Bone marrow (tissue), 2 donors: ENCODE data around the gene EEPD1.

ENCODE experiments used
- DNase-seq, 2 donors: peaks; one replicate each; lab custom pipeline; 2025; lab: John Stamatoyannopoulos, UW

Gene EEPD1

GRCh38 chr7:36299223-36299774, 146.2 kb downstream of the EEPD1 start:
- DNase-seq: no peak

GRCh38 chr7:36299823-36300341, 146.8 kb downstream of the EEPD1 start:
- no peak for DNase-seq

- DNase-seq: no peak
Measured at GRCh38 chr7:36300696-36301350, 147.8 kb downstream of the EEPD1 start.

- no peak for DNase-seq
Measured at GRCh38 chr7:36301914-36302771, 149.1 kb downstream of the EEPD1 start.

DNA sequence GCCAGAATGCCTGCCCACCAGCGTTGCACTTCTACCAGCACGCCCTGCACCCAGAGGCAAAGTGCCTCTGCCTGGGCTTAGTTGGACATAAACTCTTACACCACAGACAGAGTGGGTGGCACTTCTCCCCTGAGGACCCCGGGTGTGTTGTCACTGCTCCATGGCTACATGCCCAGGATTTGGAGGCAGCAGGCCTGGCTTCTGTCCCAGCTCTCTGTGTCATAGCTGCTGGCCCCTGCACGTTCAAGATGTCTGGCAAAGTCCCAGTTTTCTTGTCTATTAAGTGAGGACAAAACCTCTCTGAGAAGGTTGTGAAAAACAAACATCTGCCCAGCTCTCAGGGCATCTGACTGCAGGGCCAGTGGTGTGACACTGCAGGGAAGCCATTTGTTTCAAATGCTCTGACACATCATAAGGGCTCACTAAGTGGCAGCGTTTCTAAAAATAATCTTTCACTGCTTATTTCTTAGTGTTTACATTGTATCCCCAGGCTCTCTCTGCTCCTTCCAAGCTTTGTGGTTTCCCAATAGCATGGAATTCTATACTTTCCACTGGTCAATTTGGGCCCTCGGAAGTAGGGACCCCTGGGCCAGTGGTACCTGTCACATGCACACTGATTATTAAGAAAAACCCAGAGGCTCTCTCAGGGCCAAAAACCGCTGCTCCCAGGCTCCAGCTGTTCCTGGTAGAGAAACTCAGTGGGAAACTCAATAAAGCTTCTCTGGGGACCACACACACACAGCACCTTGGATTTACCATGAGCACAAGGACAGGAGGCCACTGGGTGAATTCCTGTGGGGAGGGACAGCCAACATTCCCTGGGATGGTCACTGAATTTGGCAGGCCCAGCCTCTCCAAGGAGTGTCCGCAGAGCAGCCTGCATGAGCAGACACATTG, 150.4 kb downstream of the EEPD1 start:
- peak; percentile 22 to 49 for DNase-seq

- no peak for DNase-seq
Measured at GRCh38 chr7:36304099-36304425, 151.0 kb downstream of the EEPD1 start.

DNA sequence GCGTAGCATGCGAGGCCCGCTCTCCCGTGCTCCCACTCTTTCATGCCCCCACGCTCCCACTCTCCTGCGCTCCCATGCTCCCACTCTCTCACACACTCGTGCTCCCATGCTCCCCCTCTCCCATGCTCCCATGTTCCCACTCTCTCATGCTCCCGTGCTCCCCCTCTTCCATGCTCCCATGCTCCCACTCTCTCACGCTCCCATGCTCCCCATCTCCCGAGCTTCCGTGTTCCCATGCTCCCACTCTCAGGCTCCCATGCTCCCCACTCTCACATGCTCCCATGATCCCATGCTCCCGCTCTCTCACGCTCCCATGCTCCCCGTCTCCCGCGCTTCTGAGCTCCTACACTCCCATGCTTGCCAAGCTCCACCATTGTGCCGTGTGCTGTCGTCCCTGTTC, 152.2 kb downstream of the EEPD1 start:
- DNase-seq: no peak

DNA sequence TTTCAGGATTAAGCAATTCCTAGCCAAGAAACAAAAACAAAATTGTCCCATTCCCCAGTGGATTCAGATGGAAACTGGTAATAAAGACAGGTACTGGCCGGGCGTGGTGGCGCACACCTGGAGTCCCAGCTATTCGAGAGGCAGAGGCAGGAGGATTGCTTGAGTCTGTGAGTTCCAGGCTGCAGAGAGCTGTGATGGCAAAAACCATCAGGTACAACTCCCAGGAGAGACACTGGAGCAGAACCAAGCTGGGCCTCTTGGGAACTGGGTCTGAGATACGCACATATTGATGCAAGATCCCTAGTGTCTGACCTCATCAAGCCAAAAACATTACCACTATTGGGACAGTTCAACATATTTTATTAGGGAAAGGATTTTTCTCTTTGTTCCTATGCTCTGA, 152.6 kb downstream of the EEPD1 start:
- DNase-seq: no peak

GRCh38 chr7:36306222-36306621, 153.2 kb downstream of the EEPD1 start:
- DNase-seq: no peak

- DNase-seq: no peak
Measured at GRCh38 chr7:36306722-36307121, 153.7 kb downstream of the EEPD1 start.

- DNase-seq: no peak
Measured at GRCh38 chr7:36308031-36308430, 155.0 kb downstream of the EEPD1 start.

GRCh38 chr7:36309301-36309700, 156.2 kb downstream of the EEPD1 start:
- no peak for DNase-seq

DNA sequence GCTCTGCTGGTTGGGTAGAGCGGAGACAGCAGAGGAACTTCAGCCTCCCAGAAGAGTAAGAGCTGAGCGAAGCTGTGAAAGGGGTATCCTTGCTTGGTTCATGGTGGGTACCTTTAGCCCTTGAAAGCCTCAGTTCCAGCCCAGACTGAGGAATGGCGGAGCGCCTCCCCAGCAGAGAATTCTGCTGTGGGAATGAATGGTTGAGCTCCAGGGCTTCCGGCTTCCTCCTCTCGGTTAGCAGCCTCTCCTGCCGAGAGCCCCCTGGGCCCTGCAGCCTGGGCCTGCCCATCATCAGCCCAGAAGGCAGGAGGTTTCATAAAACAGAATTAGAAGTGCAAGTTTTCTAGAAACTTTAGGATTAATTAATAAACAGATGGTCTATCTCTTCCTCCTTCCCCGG, 156.7 kb downstream of the EEPD1 start:
- no peak for DNase-seq

DNA sequence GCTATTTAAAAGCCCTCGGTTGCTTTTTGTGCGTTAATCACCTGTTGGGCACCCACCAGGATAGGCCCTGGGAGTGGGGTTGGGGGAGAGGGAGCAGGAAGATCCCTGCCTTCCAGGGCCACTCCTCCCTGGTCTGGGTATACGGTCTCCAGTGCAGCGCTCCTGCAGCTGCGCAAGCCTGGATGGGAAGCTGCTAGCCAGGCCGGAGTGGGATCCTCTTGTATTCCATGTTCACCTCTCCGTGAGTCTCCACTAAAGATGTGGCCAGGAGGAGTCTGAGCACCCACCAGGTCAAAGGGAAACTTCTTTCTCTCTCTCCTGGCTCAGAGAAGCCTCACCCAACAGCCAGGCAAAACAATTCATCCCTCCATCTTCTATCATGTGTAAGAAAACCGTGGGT, 157.8 kb downstream of the EEPD1 start:
- no peak for DNase-seq

DNA sequence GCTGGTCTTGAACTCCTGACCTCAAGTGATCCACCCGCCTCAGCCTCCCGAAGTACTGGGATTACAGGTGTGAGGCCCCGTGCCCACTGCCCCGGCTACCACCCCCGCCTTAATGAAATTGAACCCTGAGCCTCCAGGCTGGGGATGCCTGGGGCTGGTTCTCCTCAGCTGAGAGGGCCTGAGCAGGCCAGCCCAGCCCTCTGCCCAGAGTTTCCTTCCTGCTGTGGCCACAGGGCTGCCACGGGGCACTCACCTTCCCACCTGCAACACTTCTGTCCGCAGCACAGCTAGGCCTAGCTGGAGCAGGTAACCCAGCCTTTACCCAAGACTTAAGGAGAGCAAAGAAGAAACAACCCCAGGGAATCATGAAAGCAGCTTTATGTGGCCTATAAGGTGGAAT, 158.5 kb downstream of the EEPD1 start:
- no peak for DNase-seq

GRCh38 chr7:36312064-36312914, 159.2 kb downstream of the EEPD1 start:
- DNase-seq: no peak

DNA sequence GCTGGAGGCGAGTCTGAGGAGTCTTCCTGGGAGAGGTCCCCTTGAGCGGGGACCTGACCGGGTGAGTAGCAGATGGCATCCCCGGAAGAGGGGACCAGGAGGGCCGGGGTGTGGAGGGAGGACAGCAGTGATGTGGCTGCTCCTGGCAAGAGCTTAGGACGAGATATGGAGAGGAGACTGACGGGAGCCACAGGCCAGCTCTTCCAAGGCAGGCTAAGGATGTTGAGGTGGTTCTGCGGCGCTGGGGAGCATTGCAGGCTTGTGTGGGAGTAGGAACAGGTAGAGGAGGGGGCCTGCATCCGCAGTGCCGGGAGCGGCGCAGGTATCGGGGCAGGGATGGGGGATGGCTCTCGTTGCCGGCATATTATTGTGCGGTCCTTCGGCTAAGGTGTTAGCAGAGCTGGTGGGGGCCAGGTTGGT, 159.9 kb downstream of the EEPD1 start:
- DNase-seq: no peak

DNA sequence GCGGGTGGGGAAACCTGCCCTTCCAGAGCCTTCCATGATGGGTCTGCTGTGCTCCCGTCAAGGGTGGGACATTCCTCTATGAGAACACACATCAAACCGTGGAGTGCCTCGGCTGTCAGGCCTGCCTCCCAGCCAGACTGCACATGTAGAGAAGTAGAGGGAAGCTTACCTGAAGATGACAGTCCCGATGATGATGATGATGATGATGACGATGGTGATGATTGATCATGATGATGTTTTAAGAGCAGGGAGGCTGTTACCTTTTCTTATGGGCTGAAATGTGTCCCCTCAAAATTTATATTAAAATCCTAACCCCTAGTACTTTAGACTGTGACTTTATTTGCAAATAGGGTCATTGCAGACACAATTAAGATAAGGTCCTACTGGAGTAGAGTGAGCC, 160.6 kb downstream of the EEPD1 start:
- no peak for DNase-seq

DNA sequence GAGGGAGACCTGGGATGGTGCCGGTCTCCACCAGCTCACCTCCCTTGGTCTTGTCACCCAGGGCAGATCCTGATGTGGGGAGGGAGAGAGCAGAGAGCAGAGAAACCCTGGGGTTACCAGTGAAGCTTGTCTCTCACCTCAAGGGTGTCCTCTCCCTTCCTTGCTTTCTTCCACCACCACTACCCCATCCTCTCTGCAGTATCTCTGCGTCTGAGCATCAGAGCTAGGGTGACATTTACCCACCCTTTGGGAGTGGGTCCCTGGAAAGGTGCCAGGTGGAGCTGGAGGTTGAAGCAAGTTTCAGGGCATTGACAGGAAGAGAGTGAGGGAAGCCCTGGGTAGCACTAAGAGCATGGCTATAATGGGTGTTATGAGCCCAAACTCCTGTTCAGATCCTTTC, 161.4 kb downstream of the EEPD1 start:
- no peak for DNase-seq

GRCh38 chr7:36315309-36315944, 162.4 kb downstream of the EEPD1 start:
- no peak for DNase-seq

DNA sequence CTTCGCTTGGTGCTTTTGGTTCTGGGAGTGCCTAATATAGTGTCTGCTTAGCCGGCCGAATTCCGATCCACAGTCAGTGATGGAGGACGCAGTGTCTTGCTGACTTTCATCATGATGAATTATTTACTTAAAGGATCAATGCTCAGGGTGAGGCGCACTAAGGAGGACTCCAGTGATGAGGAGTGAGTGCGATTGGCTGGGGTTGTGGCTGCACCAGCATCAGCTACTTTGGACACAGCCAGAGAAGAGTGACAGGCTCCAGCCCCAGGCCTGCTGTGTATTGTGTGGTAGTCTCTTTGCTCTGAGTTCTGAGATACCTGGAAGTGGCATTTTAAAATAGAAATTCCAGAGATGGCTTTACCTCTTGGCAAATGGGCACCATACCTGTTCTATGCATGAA, 163.3 kb downstream of the EEPD1 start:
- DNase-seq: no peak
